GM23248 (cell line): Measurements from ENCODE around the gene CALN1. TPM values are rescaled to one million over a fixed set of nuclear protein-coding genes. Genes with fewer than 3 reads are reported as not detected.

ENCODE experiments used
- DNase-seq: peaks from one replicate; pipeline ENCODE4 v3.0.0-alpha.2; 2015
- H2AFZ ChIP-seq: fragments of 200-600 bp; sonication (generic); 2 replicates; pipeline ENCODE4 v1.6.1; 2016; ENCODE audit warnings: antibody characterized with exemption
- H3F3A ChIP-seq: fragments of 200-600 bp; sonication (generic); 2 replicates; pipeline ENCODE4 v1.6.1; 2016; ENCODE audit warnings: mild to moderate bottlenecking, antibody characterized with exemption, mixed run types; ENCODE audit not compliant: insufficient read depth
- H3K27ac ChIP-seq: fragments of 200-600 bp; sonication (generic); 2 replicates; pipeline ENCODE4 v1.5.1; 2016; ENCODE audit warnings: mild to moderate bottlenecking
- H3K27me3 ChIP-seq: fragments of 200-600 bp; sonication (generic); replicated peaks from 2 replicates; pipeline ENCODE4 v1.6.1; 2016; ENCODE audit warnings: mild to moderate bottlenecking; ENCODE audit not compliant: insufficient read depth
- H3K36me3 ChIP-seq: fragments of 200-600 bp; sonication (generic); 2 replicates; pipeline ENCODE4 v1.6.1; 2016; ENCODE audit warnings: low read depth, mild to moderate bottlenecking
- H3K4me1 ChIP-seq: fragments of 200-600 bp; sonication (generic); 2 replicates; pipeline ENCODE4 v1.6.1; 2016; ENCODE audit warnings: mild to moderate bottlenecking; ENCODE audit not compliant: insufficient read depth
- H3K4me2 ChIP-seq: fragments of 200-600 bp; sonication (generic); one replicate; pipeline ENCODE4 v1.6.1; 2016; ENCODE audit warnings: mild to moderate bottlenecking; ENCODE audit not compliant: unreplicated experiment
- H3K4me3 ChIP-seq: fragments of 200-600 bp; sonication (generic); 2 replicates; pipeline ENCODE4 v1.5.1; 2016; ENCODE audit warnings: mild to moderate bottlenecking
- H3K79me2 ChIP-seq: fragments of 200-600 bp; sonication (generic); 2 replicates; pipeline ENCODE4 v1.6.1; 2016; ENCODE audit warnings: mild to moderate bottlenecking; ENCODE audit not compliant: insufficient read depth
- H3K9ac ChIP-seq: fragments of 200-600 bp; sonication (generic); 2 replicates; pipeline ENCODE4 v1.6.1; 2016; ENCODE audit warnings: mild to moderate bottlenecking
- H3K9me2 ChIP-seq: fragments of 200-600 bp; sonication (generic); 2 replicates; pipeline ENCODE4 v1.6.1; 2016; ENCODE audit warnings: mixed run types, mild to moderate bottlenecking, moderate library complexity; ENCODE audit not compliant: insufficient read depth
- H3K9me3 ChIP-seq: fragments of 200-600 bp; sonication (generic); one replicate; pipeline ENCODE4 v1.6.1; 2017; ENCODE audit warnings: low read depth
- H4K20me1 ChIP-seq: fragments of 200-600 bp; sonication (generic); 2 replicates; pipeline ENCODE4 v1.6.0; 2016; ENCODE audit not compliant: insufficient read depth
- EZH2 ChIP-seq: fragments of 200-600 bp; sonication (generic); IDR thresholded peaks from 2 replicates; pipeline ENCODE4 v1.6.1; 2018; ENCODE audit warnings: antibody characterized with exemption, mild to moderate bottlenecking; ENCODE audit not compliant: insufficient read depth, poor library complexity, severe bottlenecking
- EZH2phosphoT487 ChIP-seq: fragments of 200-600 bp; sonication (generic); IDR thresholded peaks from 2 replicates; pipeline ENCODE4 v1.6.1; 2018; ENCODE audit warnings: antibody characterized with exemption, moderate library complexity, mild to moderate bottlenecking, low read depth; ENCODE audit not compliant: insufficient read depth
- WGBS, 2 experiments: methylation state at CpG; one replicate each; pipeline ENCODE4 v1.1.6; 2015 to 2017; ENCODE audit warnings: low lambda C conversion rate in 2 of 2, low coverage in 1 of 2; ENCODE audit errors: missing lambda C conversion rate in 2 of 2; 5-methylcytosine and 5-hydroxymethylcytosine counted together
- in situ Hi-C: fragments of 300-500 bp; cut with MboI; formaldehyde crosslinking; loops from 2 replicates; pipeline ENCODE4 v1.15.0; 2020
- polyA plus RNA-seq: library from polyadenylated mRNA; unstranded; fragments of >200 nt; fragmentation: Nextera tagmentation; extraction: Ambion mirVana; gene quantifications from 2 replicates; pipeline ENCODE4 v1.2.1, GENCODE V29; 2016
- total RNA-seq: library from RNA; depleted of rRNA; stranded (reverse); fragments of >200 nt; shearing (Covaris generic); gene quantifications from 2 replicates; pipeline ENCODE4 v1.2.3, GENCODE V29; 2014

The CALN1 gene
- total and polyA plus RNA-seq, 2 experiments from 2014 or later: not detected

- Histone ChIP-seq H3K79me2 (no peaks in the 10 kb centered on the region), H3K27me3 (no peaks in the 10 kb centered on the region), H3K4me3 (no peak overlapping the region), H3K9ac (no peak overlapping the region), H2AFZ (no peak overlapping the region), H3K9me2 (no peaks in the 10 kb centered on the region), H3K9me3 (no peaks in the 10 kb centered on the region), H3K4me2 (no peak overlapping the region), H3K36me3 (no peaks in the 10 kb centered on the region), H4K20me1 (no peaks in the 10 kb centered on the region), H3K27ac (no peak overlapping the region), H3F3A (no peaks in the 10 kb centered on the region), H3K4me1 (no peaks in the 10 kb centered on the region)
- DNase-seq: no peak
- 57% methylated on average over 2 of the region's 2 CpGs for WGBS, 2 experiments
- in situ Hi-C loops: no loop called here
- TF ChIP-seq EZH2 (no peak), EZH2phosphoT487 (no peak)
Observed at GRCh38 chr7:72057231-72057630, 354.9 kb downstream of the CALN1 start.

GRCh38 chr7:72055426-72055825 lies 356.7 kb downstream of the CALN1 start:
- Histone ChIP-seq H2AFZ (no peak overlapping the region), H3K9ac (no peak overlapping the region), H3K4me2 (no peak overlapping the region), H3K27ac (no peak overlapping the region), H3K27me3 (no peaks in the 10 kb centered on the region), H3K9me3 (no peaks in the 10 kb centered on the region), H3K9me2 (no peaks in the 10 kb centered on the region), H4K20me1 (no peaks in the 10 kb centered on the region), H3K79me2 (no peaks in the 10 kb centered on the region), H3K4me1 (no peaks in the 10 kb centered on the region), H3K36me3 (no peaks in the 10 kb centered on the region), H3K4me3 (no peak overlapping the region), H3F3A (no peaks in the 10 kb centered on the region)
- DNase-seq: no peak
- no peak for TF ChIP-seq EZH2
- TF ChIP-seq EZH2phosphoT487: no peak
- in situ Hi-C loops: no loop called here
- WGBS, 2 experiments: 27 to 34% methylated on average over 2 of the region's 2 CpGs

- no peaks in the 10 kb centered on the region for H3F3A ChIP-seq
- H3K27ac ChIP-seq: no peak overlapping the region
- H3K79me2 ChIP-seq: no peaks in the 10 kb centered on the region
- H3K27me3 ChIP-seq: no peaks in the 10 kb centered on the region
- no peak overlapping the region for H3K4me3 ChIP-seq
- no peaks in the 10 kb centered on the region for H4K20me1 ChIP-seq
- no peak for DNase-seq
- H3K36me3 ChIP-seq: no peaks in the 10 kb centered on the region
- in situ Hi-C loops: no loop called here
- 59% methylated on average over 4 of the region's 4 CpGs for WGBS, 2 experiments
- H3K4me1 ChIP-seq: no peaks in the 10 kb centered on the region
- TF ChIP-seq EZH2phosphoT487: no peak
- TF ChIP-seq EZH2: no peak
- H3K9me3 ChIP-seq: no peaks in the 10 kb centered on the region
- no peak overlapping the region for H3K4me2 ChIP-seq
- H2AFZ ChIP-seq: no peak overlapping the region
- no peaks in the 10 kb centered on the region for H3K9me2 ChIP-seq
- no peak overlapping the region for H3K9ac ChIP-seq
Observed at GRCh38 chr7:72053292-72053691, 358.8 kb downstream of the CALN1 start.

GRCh38 chr7:72048420-72048819 lies 363.7 kb downstream of the CALN1 start:
- no peaks in the 10 kb centered on the region for H3K79me2 ChIP-seq
- H2AFZ ChIP-seq: no peak overlapping the region
- in situ Hi-C loops: no loop called here
- H3K9me2 ChIP-seq: no peaks in the 10 kb centered on the region
- TF ChIP-seq EZH2 (no peak), EZH2phosphoT487 (no peak)
- no peak overlapping the region for H3K4me2 ChIP-seq
- H3K9me3 ChIP-seq: no peaks in the 10 kb centered on the region
- no peak overlapping the region for H3K27ac ChIP-seq
- H3K36me3 ChIP-seq: no peaks in the 10 kb centered on the region
- H3K9ac ChIP-seq: no peak overlapping the region
- H3K4me3 ChIP-seq: no peak overlapping the region
- no peaks in the 10 kb centered on the region for H3F3A ChIP-seq
- no peaks in the 10 kb centered on the region for H4K20me1 ChIP-seq
- no peak for DNase-seq
- no peaks in the 10 kb centered on the region for H3K27me3 ChIP-seq
- no peaks in the 10 kb centered on the region for H3K4me1 ChIP-seq

- no peaks in the 10 kb centered on the region for H4K20me1 ChIP-seq
- DNase-seq: no peak
- H3K27ac ChIP-seq: no peak overlapping the region
- no peak overlapping the region for H3K9ac ChIP-seq
- 11 to 12% methylated on average over 3 of the region's 3 CpGs for WGBS, 2 experiments
- in situ Hi-C loops: no loop called here
- H3K79me2 ChIP-seq: no peaks in the 10 kb centered on the region
- no peaks in the 10 kb centered on the region for H3F3A ChIP-seq
- no peaks in the 10 kb centered on the region for H3K9me2 ChIP-seq
- H3K27me3 ChIP-seq: no peaks in the 10 kb centered on the region
- TF ChIP-seq EZH2phosphoT487 (no peak), EZH2 (no peak)
- H3K4me2 ChIP-seq: no peak overlapping the region
- no peak overlapping the region for H3K4me3 ChIP-seq
- H3K9me3 ChIP-seq: no peaks in the 10 kb centered on the region
- no peaks in the 10 kb centered on the region for H3K36me3 ChIP-seq
- H2AFZ ChIP-seq: no peak overlapping the region
- no peaks in the 10 kb centered on the region for H3K4me1 ChIP-seq
Observed at GRCh38 chr7:72042855-72043254, 369.3 kb downstream of the CALN1 start.
